Caco-2 (cell line): Measurements from ENCODE around the gene CES4A. TPM values are rescaled to one million over a fixed set of nuclear protein-coding genes. Genes with fewer than 3 reads are reported as not detected.

Experiments
- BruUV-seq: library from RNA; stranded (reverse); fragments of 400-500 nt; replicated peaks from 2 replicates; lab custom pipeline; 2021; lab: Mats Ljungman, UMichigan
- CTCF ChIA-PET: fragments of 300-600 bp; sonication (Branson Sonifier 250); formaldehyde crosslinking; loops from one replicate; lab custom pipeline; 2022; ENCODE audit warnings: antibody characterized with exemption; lab: Charles Lee
- POLR2A ChIA-PET: fragments of 300-600 bp; sonication (Branson Sonifier 250); formaldehyde crosslinking; loops from one replicate; lab custom pipeline; 2022; ENCODE audit warnings: antibody characterized with exemption; lab: Charles Lee
- DNase-seq, 2 experiments: peaks; one replicate each; pipeline versions ENCODE4 v3.0.0 to v3.0.0-alpha.2; 2020 to 2022
- H3K27me3 ChIP-seq: replicated peaks from 2 replicates; pipeline ENCODE4 v1.6.0; 2011; ENCODE audit warnings: low read length; ENCODE audit not compliant: control insufficient read depth, insufficient read depth
- H3K36me3 ChIP-seq: 2 replicates; pipeline ENCODE4 v1.5.1; 2011; ENCODE audit warnings: low read length; ENCODE audit not compliant: control insufficient read depth, insufficient read depth
- H3K4me1 ChIP-seq: fragments of 250-450 bp; sonication (Bioruptor Pico); 2 replicates; pipeline ENCODE4 v1.5.1; 2020; ENCODE audit warnings: mild to moderate bottlenecking
- H3K4me3 ChIP-seq: 2 replicates; pipeline ENCODE4 v1.5.1; 2011; ENCODE audit warnings: low read depth, mild to moderate bottlenecking, control low read depth, low read length
- H3K9me3 ChIP-seq: fragments of 250-450 bp; sonication (Bioruptor Pico); 2 replicates; pipeline ENCODE4 v1.5.1; 2020; ENCODE audit warnings: mild to moderate bottlenecking, moderate library complexity
- H3K27ac Mint-ChIP-seq: one replicate; pipeline ENCODE4 v1.8.0; 2022; ENCODE audit warnings: mixed read lengths; ENCODE audit not compliant: unreplicated experiment
- H3K27me3 Mint-ChIP-seq: one replicate; pipeline ENCODE4 v1.8.0; 2022; ENCODE audit warnings: mixed read lengths; ENCODE audit not compliant: insufficient read depth, unreplicated experiment
- H3K36me3 Mint-ChIP-seq: one replicate; pipeline ENCODE4 v1.8.0; 2022; ENCODE audit warnings: mild to moderate bottlenecking, mixed read lengths; ENCODE audit not compliant: insufficient read depth, unreplicated experiment
- H3K4me1 Mint-ChIP-seq: one replicate; pipeline ENCODE4 v1.8.0; 2022; ENCODE audit warnings: low read depth, mixed read lengths; ENCODE audit not compliant: unreplicated experiment
- H3K4me3 Mint-ChIP-seq: one replicate; pipeline ENCODE4 v1.8.0; 2022; ENCODE audit warnings: mild to moderate bottlenecking, moderate library complexity, mixed read lengths; ENCODE audit not compliant: unreplicated experiment
- H3K9me3 Mint-ChIP-seq: one replicate; pipeline ENCODE4 v1.8.0; 2022; ENCODE audit warnings: mixed read lengths; ENCODE audit not compliant: unreplicated experiment
- intact Hi-C: fragments of 100-400 bp; cut with micrococcal nuclease; formaldehyde crosslinking; loops from one replicate; pipeline ENCODE4 v1.10.0; 2022; ENCODE audit not compliant: unreplicated experiment
- total RNA-seq: library from RNA; stranded (reverse); gene quantifications from 2 replicates; pipeline ENCODE4 v1.2.3, GENCODE V29; 2022
- TF ChIP-seq, protein P1 (sequence below), 2 experiments: fragments of 200-600 bp in 1 of 2; IDR thresholded peaks; 1 replicate in 1 of 2; 2 replicates in 1 of 2; pipeline versions ENCODE4 v1.5.1 to v1.8.0; 2011 to 2022; ENCODE audit warnings: antibody characterized with exemption in 1 of 2, control low read depth in 1 of 2, inconsistent platforms in 1 of 2, low read depth in 1 of 2, low read length in 1 of 2, mild to moderate bottlenecking in 1 of 2, moderate library complexity in 1 of 2; ENCODE audit not compliant: insufficient read depth in 1 of 2, severe bottlenecking in 1 of 2, unreplicated experiment in 1 of 2

CES4A gene
- total RNA-seq, 1 experiment from 2014 or later, result not detected

DNA sequence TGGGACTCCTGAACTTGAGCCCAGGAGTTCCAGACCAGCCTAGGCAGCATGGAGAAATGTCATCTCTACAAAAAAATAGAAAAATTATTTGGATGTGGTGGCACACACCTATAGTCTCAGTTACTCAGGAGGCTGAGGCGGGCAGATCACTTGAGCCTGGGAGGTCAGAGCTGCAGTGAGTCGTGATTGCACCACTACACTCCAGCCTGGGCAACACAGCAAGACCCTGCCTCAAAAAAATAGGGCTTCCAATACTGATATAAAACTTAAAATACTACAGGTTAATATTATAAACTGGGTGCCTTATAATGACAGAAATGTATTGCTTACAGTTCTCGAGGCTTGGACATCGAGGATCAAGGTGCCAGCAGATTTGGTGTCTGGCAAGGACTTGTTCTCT is 42.5 kb upstream of the CES4A start:
- Mint-ChIP-seq H3K27me3 (no peaks in the 10 kb centered on the region), H3K4me1 (no peaks in the 10 kb centered on the region), H3K9me3 (no peaks in the 10 kb centered on the region), H3K36me3 (peaks cover 20% of the 10 kb centered on the region), H3K27ac (no peak overlapping the region), H3K4me3 (no peak overlapping the region)
- Histone ChIP-seq H3K9me3 (no peaks in the 10 kb centered on the region), H3K27me3 (no peaks in the 10 kb centered on the region), H3K4me3 (no peak overlapping the region), H3K4me1 (no peaks in the 10 kb centered on the region), H3K36me3 (peaks cover 1% of the 10 kb centered on the region; the same call in 1 of the 2 replicates)
- intact Hi-C loops, result loop anchor here (2.0 kb wide), 3 partner anchors 69 to 239 kb away; partner anchors contain the start of genes FBXL8 and TRADD
- ChIA-PET POLR2A (interaction anchor here (0.6 kb wide), 1 partner anchor 213 kb away, joined by 3 read pairs; no protein-coding TSS in a partner anchor), CTCF (no interaction called here)
- DNase-seq, result no peak
- no TSS peak for BruUV-seq
- TF ChIP-seq, protein P1, sequence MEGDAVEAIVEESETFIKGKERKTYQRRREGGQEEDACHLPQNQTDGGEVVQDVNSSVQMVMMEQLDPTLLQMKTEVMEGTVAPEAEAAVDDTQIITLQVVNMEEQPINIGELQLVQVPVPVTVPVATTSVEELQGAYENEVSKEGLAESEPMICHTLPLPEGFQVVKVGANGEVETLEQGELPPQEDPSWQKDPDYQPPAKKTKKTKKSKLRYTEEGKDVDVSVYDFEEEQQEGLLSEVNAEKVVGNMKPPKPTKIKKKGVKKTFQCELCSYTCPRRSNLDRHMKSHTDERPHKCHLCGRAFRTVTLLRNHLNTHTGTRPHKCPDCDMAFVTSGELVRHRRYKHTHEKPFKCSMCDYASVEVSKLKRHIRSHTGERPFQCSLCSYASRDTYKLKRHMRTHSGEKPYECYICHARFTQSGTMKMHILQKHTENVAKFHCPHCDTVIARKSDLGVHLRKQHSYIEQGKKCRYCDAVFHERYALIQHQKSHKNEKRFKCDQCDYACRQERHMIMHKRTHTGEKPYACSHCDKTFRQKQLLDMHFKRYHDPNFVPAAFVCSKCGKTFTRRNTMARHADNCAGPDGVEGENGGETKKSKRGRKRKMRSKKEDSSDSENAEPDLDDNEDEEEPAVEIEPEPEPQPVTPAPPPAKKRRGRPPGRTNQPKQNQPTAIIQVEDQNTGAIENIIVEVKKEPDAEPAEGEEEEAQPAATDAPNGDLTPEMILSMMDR (IDR thresholded peaks at IDR 0.05; ENCODE audit: insufficient read depth in 1 of 2, low read depth in 1 of 2, low read length in 1 of 2, severe bottlenecking in 1 of 2, unreplicated experiment in 1 of 2), result no peak

DNA sequence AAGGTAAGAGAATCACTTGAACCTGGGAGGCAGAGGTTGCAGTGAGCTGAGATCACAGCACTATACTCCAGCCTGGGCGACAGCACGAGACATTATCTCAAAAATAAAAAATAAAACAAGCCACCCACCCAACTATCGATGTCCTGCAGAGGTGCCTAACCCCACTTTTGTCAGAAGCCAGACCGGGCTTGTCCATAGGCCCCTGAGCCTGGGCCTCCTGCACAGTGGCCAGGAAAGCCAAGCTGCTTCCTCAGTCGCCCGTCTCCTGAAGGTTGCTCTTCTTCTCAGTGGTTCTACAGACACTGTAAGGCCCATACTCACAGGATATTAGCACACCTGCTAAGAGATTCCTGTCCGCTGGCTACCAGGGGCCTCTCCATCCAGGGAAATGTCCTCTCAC is 41.8 kb upstream of the CES4A start:
- peaks cover 4% of the 10 kb centered on the region for H3K9me3 Mint-ChIP-seq
- H3K27me3 Mint-ChIP-seq, result no peaks in the 10 kb centered on the region
- H3K36me3 Mint-ChIP-seq, result peaks cover 20% of the 10 kb centered on the region
- no peaks in the 10 kb centered on the region for H3K4me1 Mint-ChIP-seq
- ChIA-PET POLR2A (no interaction called here), CTCF (interaction anchor here (0.6 kb wide), 1 partner anchor 139 kb away, joined by 6 read pairs; no protein-coding TSS in a partner anchor)
- no peak overlapping the region for H3K4me3 Mint-ChIP-seq
- Histone ChIP-seq H3K4me1 (no peaks in the 10 kb centered on the region), H3K36me3 (peaks cover 1% of the 10 kb centered on the region; the same call in 1 of the 2 replicates), H3K27me3 (no peaks in the 10 kb centered on the region), H3K9me3 (no peaks in the 10 kb centered on the region), H3K4me3 (no peak overlapping the region)
- no peak for DNase-seq
- H3K27ac Mint-ChIP-seq, result no peak overlapping the region
- no TSS peak for BruUV-seq
- intact Hi-C loops, result loop anchor here (2.0 kb wide), 3 partner anchors 68 to 238 kb away; partner anchors contain the start of genes FBXL8 and TRADD
- TF ChIP-seq, protein P1 (IDR thresholded peaks at IDR 0.05; ENCODE audit: insufficient read depth in 1 of 2, low read depth in 1 of 2, low read length in 1 of 2, severe bottlenecking in 1 of 2, unreplicated experiment in 1 of 2), result no peak

DNA sequence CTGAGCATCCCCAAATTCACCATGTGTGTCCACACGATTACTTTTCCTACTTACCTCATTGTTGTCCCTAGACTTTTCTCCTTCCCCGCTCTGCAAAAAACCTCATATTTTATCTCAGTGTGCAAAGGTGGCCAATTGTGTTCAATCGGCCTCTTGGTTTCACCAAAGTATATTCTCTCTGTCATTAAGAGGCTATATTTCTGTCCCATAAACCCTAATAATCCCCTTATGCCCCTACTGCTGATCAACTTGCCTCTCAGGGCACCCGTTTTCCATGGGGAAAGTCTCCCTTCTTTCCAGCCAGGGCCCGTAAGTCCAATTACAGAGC is 41.5 kb upstream of the CES4A start:
- Histone ChIP-seq H3K4me1 (no peaks in the 10 kb centered on the region), H3K27me3 (no peaks in the 10 kb centered on the region), H3K9me3 (no peaks in the 10 kb centered on the region), H3K36me3 (no peaks in the 10 kb centered on the region; the same call in 1 of the 2 replicates), H3K4me3 (no peak overlapping the region)
- Mint-ChIP-seq H3K27me3 (no peaks in the 10 kb centered on the region), H3K36me3 (peaks cover 17% of the 10 kb centered on the region), H3K4me1 (no peaks in the 10 kb centered on the region), H3K4me3 (no peak overlapping the region), H3K9me3 (peaks cover 7% of the 10 kb centered on the region), H3K27ac (no peak overlapping the region)
- CTCF ChIA-PET, result interaction anchor here (0.6 kb wide), 1 partner anchor 139 kb away, joined by 6 read pairs; no protein-coding TSS in a partner anchor
- no TSS peak for BruUV-seq
- TF ChIP-seq, protein P1 (IDR thresholded peaks at IDR 0.05; ENCODE audit: insufficient read depth in 1 of 2, low read depth in 1 of 2, low read length in 1 of 2, severe bottlenecking in 1 of 2, unreplicated experiment in 1 of 2), result no peak
- intact Hi-C loops, result loop anchor here (1.0 to 2.0 kb wide), 4 partner anchors 52 to 238 kb away; partner anchors contain the start of genes FBXL8 and TRADD
- POLR2A ChIA-PET, result no interaction called here
- no peak for DNase-seq
